Measurements from ENCODE around the gene ZNF397. TPM values are rescaled to one million over a fixed set of nuclear protein-coding genes. Genes with fewer than 3 reads are reported as not detected.

ZNF397 gene
- total and polyA plus RNA-seq, 2 donors (not counting 1 experiment from before 2014, with no cell fraction given), result 16.8 to 67.2 TPM

Other genes with a start within 250 kb of the ZNF397 start
- gene MAPRE2, start 199.6 kb upstream of the ZNF397 start, total RNA-seq, result 62.6 and 63.3 TPM in 2 replicates
- 33.6 and 36.7 TPM in 2 replicates for gene MAPRE2, start 199.6 kb upstream of the ZNF397 start, polyA plus RNA-seq
- gene ZSCAN30, start 49.2 kb downstream of the ZNF397 start, total RNA-seq, result 32.0 and 37.3 TPM in 2 replicates
- 11.0 and 15.0 TPM in 2 replicates for gene ZSCAN30, start 49.2 kb downstream of the ZNF397 start, polyA plus RNA-seq
- 80.1 and 83.7 TPM in 2 replicates for gene ZNF24, start 103.4 kb downstream of the ZNF397 start, total RNA-seq
- gene ZNF24, start 103.4 kb downstream of the ZNF397 start, polyA plus RNA-seq, result 13.8 and 28.3 TPM in 2 replicates
- gene ZNF396, start 136.3 kb downstream of the ZNF397 start, total RNA-seq, result 3.2 and 4.8 TPM in 2 replicates
- gene ZNF396, start 136.3 kb downstream of the ZNF397 start, polyA plus RNA-seq, result 0.40 and 0.50 TPM in 2 replicates

Measured in B cell (primary cell).